GM21423 (cell line): Measurements from ENCODE around the gene MT1H.

ENCODE experiments used
- ATAC-seq: cut with Tn5 transposase; IDR thresholded peaks from one replicate; pipeline ENCODE4 v1.9.1; 2021; ENCODE audit warnings: mild to moderate bottlenecking, moderate library complexity; ENCODE audit not compliant: unreplicated experiment

Gene MT1H

GRCh38 chr16:56682703-56683397 is 13.2 kb downstream of the MT1H start:
- ATAC-seq = no peak

GRCh38 chr16:56683424-56684172 is 14.0 kb downstream of the MT1H start:
- ATAC-seq = no peak

- ATAC-seq = no peak
These were observed 14.8 kb downstream of the MT1H start for GRCh38 chr16:56684256-56684925.

GRCh38 chr16:56684926-56685590 is 15.4 kb downstream of the MT1H start:
- no peak for ATAC-seq

- no peak for ATAC-seq
These were observed 17.1 kb downstream of the MT1H start for GRCh38 chr16:56686758-56687157.

GRCh38 chr16:56688762-56689161 is 19.1 kb downstream of the MT1H start:
- no peak for ATAC-seq

GRCh38 chr16:56689171-56689570 is 19.6 kb downstream of the MT1H start:
- ATAC-seq = no peak

GRCh38 chr16:56690420-56691122 is 21.0 kb downstream of the MT1H start:
- ATAC-seq = no peak

- ATAC-seq = no peak
These were observed 22.3 kb downstream of the MT1H start for GRCh38 chr16:56691885-56692284.

- ATAC-seq = no peak
These were observed 25.6 kb downstream of the MT1H start for GRCh38 chr16:56695246-56695645.

GRCh38 chr16:56697456-56698155 is 28.0 kb downstream of the MT1H start:
- ATAC-seq = no peak

- ATAC-seq = no peak
These were observed 30.6 kb downstream of the MT1H start for GRCh38 chr16:56700195-56700594.

- ATAC-seq = no peak
These were observed 31.0 kb downstream of the MT1H start for GRCh38 chr16:56700631-56701030.

GRCh38 chr16:56701534-56701933 is 31.9 kb downstream of the MT1H start:
- ATAC-seq = no peak

GRCh38 chr16:56702836-56703235 is 33.2 kb downstream of the MT1H start:
- ATAC-seq = no peak

- no peak for ATAC-seq
These were observed 39.2 kb downstream of the MT1H start for GRCh38 chr16:56708525-56709442.

GRCh38 chr16:56709443-56710040 is 39.9 kb downstream of the MT1H start:
- ATAC-seq = no peak

GRCh38 chr16:56710181-56710737 is 40.6 kb downstream of the MT1H start:
- ATAC-seq = no peak
